ENCODE measurements around the gene SLC38A9.

GRCh38 chr5:55621229-55621628 is 90.9 kb downstream of the SLC38A9 start:
- TF ChIP-seq, protein P1, sequence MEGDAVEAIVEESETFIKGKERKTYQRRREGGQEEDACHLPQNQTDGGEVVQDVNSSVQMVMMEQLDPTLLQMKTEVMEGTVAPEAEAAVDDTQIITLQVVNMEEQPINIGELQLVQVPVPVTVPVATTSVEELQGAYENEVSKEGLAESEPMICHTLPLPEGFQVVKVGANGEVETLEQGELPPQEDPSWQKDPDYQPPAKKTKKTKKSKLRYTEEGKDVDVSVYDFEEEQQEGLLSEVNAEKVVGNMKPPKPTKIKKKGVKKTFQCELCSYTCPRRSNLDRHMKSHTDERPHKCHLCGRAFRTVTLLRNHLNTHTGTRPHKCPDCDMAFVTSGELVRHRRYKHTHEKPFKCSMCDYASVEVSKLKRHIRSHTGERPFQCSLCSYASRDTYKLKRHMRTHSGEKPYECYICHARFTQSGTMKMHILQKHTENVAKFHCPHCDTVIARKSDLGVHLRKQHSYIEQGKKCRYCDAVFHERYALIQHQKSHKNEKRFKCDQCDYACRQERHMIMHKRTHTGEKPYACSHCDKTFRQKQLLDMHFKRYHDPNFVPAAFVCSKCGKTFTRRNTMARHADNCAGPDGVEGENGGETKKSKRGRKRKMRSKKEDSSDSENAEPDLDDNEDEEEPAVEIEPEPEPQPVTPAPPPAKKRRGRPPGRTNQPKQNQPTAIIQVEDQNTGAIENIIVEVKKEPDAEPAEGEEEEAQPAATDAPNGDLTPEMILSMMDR (IDR thresholded peaks at IDR 0.05), result no peak
- TF ChIP-seq POLR2A (IDR thresholded peaks at IDR 0.05) (no peak), EP300 (IDR thresholded peaks at IDR 0.05; ENCODE audit: low read depth) (no peak), POLR2AphosphoS5 (IDR thresholded peaks at IDR 0.05) (peak in 1 of 3 donors; percentile 10)

Data from transverse colon (tissue), 4 donors.